ENCODE measurements around the gene MAP2K5. TPM values are rescaled to one million over a fixed set of nuclear protein-coding genes. Genes with fewer than 3 reads are reported as not detected.

Gene MAP2K5
- total and polyA plus RNA-seq, 9 of the 15 experiments (the other 6 are each of a cell fraction or from before 2014, with no cell fraction given), result 0.41 to 16.5 (median 7.5) TPM

DNA sequence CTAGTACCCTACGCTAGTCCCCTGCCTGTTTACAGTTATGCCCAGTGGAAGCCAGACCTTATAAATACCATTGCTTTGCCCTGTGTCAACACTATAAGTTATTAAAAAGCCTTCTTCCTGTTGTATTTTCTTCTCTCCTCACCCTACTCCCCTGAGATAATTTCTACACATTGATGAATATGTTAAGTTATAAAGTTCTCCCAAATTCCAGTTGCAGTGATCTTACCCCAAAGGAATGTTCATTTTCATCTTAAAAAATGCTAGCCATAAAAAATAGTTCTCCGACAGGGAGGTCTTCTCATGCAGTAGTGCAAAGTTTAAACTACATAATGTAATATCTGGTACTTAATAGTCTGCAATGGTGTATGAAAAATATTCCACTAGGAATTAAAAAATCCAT is 58.6 kb downstream of the MAP2K5 start:
- Histone ChIP-seq H3K4me2 (ENCODE audit: insufficient read depth, low read length) (no peak overlapping the region), H3K9me1 (ENCODE audit: control insufficient read depth, insufficient read depth, low read length) (no peaks in the 10 kb centered on the region), H3K27me3 (ENCODE audit: control insufficient read depth in 2 of 2, insufficient read depth in 2 of 2, low read length in 2 of 2) (no peaks in the 10 kb centered on the region), H3K27ac (ENCODE audit: extremely low read depth, low read depth, low read length) (no peak overlapping the region), H4K20me1 (replicated peaks; ENCODE audit: control insufficient read depth, insufficient read depth, low read length) (no peaks in the 10 kb centered on the region), H3K4me3 (no peak overlapping the region), H3K36me3 (ENCODE audit: control insufficient read depth, insufficient read depth, low read length) (no peaks in the 10 kb centered on the region), H3K9ac (ENCODE audit: insufficient read depth in 1 of 2, low read depth in 2 of 2, low read length in 2 of 2) (no peak overlapping the region), H2AFZ (ENCODE audit: low read depth, low read length) (no peak overlapping the region), H3K9me3 (replicated peaks; ENCODE audit: control insufficient read depth, insufficient read depth, low read depth, low read length) (no peaks in the 10 kb centered on the region), H3K79me2 (ENCODE audit: control insufficient read depth, insufficient read depth, low read length) (no peaks in the 10 kb centered on the region), H3K4me1 (replicated peaks in 1 of 2; ENCODE audit: control insufficient read depth in 2 of 2, insufficient read depth in 2 of 2, low read length in 2 of 2) (no peaks in the 10 kb centered on the region)
- FAIRE-seq (no peak), ATAC-seq (no peak), DNase-seq (ENCODE audit: extremely low read depth in 1 of 4, low spot score in 3 of 4) (no peak)
- BruUV-seq (replicated peaks), result no TSS peak
- in situ Hi-C loops (cut with MboI), result no loop called here
- intact Hi-C loops (cut with micrococcal nuclease), result no loop called here
- WGBS (ENCODE audit: insufficient coverage, low coverage, missing lambda C conversion rate), result 87% methylated on average over 2 of the region's 2 CpGs
- no peak for TF ChIP-seq POLR2H (tag; IDR thresholded peaks at IDR 0.05; ENCODE audit: low read depth)
- no peak for TF ChIP-seq PHB2 (IDR thresholded peaks at IDR 0.05; ENCODE audit: low read depth)
- no peak for TF ChIP-seq HMG20B (CRISPR knock-in tag; IDR thresholded peaks at IDR 0.05)
- TF ChIP-seq, protein P1, sequence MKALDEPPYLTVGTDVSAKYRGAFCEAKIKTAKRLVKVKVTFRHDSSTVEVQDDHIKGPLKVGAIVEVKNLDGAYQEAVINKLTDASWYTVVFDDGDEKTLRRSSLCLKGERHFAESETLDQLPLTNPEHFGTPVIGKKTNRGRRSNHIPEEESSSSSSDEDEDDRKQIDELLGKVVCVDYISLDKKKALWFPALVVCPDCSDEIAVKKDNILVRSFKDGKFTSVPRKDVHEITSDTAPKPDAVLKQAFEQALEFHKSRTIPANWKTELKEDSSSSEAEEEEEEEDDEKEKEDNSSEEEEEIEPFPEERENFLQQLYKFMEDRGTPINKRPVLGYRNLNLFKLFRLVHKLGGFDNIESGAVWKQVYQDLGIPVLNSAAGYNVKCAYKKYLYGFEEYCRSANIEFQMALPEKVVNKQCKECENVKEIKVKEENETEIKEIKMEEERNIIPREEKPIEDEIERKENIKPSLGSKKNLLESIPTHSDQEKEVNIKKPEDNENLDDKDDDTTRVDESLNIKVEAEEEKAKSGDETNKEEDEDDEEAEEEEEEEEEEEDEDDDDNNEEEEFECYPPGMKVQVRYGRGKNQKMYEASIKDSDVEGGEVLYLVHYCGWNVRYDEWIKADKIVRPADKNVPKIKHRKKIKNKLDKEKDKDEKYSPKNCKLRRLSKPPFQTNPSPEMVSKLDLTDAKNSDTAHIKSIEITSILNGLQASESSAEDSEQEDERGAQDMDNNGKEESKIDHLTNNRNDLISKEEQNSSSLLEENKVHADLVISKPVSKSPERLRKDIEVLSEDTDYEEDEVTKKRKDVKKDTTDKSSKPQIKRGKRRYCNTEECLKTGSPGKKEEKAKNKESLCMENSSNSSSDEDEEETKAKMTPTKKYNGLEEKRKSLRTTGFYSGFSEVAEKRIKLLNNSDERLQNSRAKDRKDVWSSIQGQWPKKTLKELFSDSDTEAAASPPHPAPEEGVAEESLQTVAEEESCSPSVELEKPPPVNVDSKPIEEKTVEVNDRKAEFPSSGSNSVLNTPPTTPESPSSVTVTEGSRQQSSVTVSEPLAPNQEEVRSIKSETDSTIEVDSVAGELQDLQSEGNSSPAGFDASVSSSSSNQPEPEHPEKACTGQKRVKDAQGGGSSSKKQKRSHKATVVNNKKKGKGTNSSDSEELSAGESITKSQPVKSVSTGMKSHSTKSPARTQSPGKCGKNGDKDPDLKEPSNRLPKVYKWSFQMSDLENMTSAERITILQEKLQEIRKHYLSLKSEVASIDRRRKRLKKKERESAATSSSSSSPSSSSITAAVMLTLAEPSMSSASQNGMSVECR (CRISPR knock-in tag; IDR thresholded peaks at IDR 0.05), result no peak
- no peak for TF ChIP-seq ZBTB33 (CRISPR knock-in tag; IDR thresholded peaks at IDR 0.05)
- no peak for TF ChIP-seq SAFB (IDR thresholded peaks at IDR 0.05; ENCODE audit: borderline replicate concordance, low read depth, low read length)
- TF ChIP-seq CREBBP (IDR thresholded peaks at IDR 0.05; ENCODE audit: low read depth, low read length), result no peak
- ChIA-PET POLR2A (no interaction called here), CTCF (ENCODE audit: low intra/inter-chr PET ratio) (no interaction called here)
